GM18526 (cell line): ENCODE measurements around the gene TUBB4A.
A peak's percentile ranks its signal among the peaks of the same experiment; 100 is the strongest.

Experiments used
- POLR2A ChIP-seq: IDR thresholded peaks from 3 replicates; pipeline ENCODE4 v1.6.1; 2011; ENCODE audit not compliant: insufficient read length; ENCODE audit errors: extremely low read depth

The TUBB4A gene

DNA sequence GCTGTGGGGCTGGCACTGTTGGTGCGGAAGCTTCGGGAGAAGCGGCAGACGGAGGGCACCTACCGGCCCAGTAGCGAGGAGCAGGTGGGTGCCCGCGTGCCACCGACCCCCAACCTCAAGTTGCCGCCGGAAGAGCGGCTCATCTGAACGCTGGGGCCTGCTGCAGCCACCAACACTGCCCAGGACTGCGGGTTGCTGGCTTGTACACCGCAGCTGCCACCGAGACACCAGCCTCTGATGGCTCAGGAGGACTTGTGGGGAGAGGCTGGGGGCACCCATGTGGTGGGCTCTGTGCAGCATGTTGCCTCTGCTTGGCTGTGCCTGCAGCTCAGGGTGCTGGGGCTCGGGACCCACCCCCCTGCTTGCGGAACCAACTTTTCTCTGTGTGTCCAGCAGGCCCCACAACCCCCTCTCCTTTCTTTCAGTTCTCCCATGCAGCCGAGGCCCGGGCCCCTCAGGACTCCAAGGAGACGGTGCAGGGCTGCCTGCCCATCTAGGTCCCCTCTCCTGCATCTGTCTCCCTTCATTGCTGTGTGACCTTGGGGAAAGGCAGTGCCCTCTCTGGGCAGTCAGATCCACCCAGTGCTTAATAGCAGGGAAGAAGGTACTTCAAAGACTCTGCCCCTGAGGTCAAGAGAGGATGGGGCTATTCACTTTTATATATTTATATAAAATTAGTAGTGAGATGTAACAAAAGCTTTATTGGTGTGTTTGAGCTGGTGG, 35.4 kb downstream of the TUBB4A start:
- TF ChIP-seq POLR2A: no peak

GRCh38 chr19:6465663-6466062, 36.4 kb downstream of the TUBB4A start:
- TF ChIP-seq POLR2A: no peak

- TF ChIP-seq POLR2A: no peak
These were observed 37.1 kb downstream of the TUBB4A start for GRCh38 chr19:6465006-6465405.

- TF ChIP-seq POLR2A: peak; percentile 15
These were observed 37.8 kb downstream of the TUBB4A start, which contains the start of gene CRB3 for GRCh38 chr19:6464070-6464873. CRB3 (plus strand) TSS chr19:6464271; CDS start chr19:6464702, 431 bp downstream.

DNA sequence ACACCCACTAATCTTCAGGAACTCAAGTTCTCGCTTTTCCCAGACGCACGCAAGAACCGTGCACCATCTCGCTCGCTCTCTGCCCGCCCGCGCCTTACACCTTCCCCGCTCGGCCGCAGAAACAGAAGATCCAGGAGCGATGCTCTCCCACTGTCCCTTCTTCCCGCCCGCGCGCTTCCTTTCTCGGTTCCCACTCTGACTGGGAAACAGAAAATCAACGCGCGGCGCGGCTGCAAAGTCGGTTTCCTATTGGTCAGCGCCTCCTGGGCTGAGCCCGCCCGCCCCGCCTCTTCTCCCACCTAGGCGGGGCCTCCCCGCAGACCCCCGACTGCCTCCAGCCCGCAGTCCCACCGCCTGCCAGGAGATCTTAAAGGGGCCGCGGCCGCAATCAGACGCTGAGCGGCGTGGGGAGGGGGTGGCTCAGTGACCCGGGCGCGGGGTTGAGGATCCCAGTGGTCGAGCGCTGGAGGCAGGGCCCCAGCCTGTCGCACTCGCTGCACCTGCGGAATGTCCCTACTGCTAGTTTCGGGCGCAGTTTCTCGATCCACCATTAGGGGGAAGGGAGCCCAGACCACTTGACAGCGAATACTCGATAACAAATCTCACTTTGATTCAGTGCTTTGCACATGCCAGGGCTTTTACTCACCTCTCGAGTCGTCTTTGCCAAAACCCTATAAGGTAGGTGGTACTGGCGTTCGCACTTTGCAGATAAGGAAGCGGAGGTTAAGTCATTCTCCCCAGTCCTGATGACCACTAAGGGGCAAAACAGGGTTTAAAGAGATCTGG, 41.8 kb downstream of the TUBB4A start:
- TF ChIP-seq POLR2A: peak; percentile 52

- TF ChIP-seq POLR2A: peak; percentile 25
These were observed 42.6 kb downstream of the TUBB4A start, which contains the start of gene SLC25A23 for GRCh38 chr19:6459262-6460098. SLC25A23 (minus strand) TSS chr19:6459792; CDS start chr19:6459628, 164 bp downstream.

- TF ChIP-seq POLR2A: no peak
These were observed 43.3 kb downstream of the TUBB4A start for GRCh38 chr19:6458695-6459261.

GRCh38 chr19:6457958-6458694, 44.0 kb downstream of the TUBB4A start:
- peak; percentile 31 for TF ChIP-seq POLR2A

- TF ChIP-seq POLR2A: no peak
These were observed 46.2 kb downstream of the TUBB4A start for GRCh38 chr19:6455924-6456323.

DNA sequence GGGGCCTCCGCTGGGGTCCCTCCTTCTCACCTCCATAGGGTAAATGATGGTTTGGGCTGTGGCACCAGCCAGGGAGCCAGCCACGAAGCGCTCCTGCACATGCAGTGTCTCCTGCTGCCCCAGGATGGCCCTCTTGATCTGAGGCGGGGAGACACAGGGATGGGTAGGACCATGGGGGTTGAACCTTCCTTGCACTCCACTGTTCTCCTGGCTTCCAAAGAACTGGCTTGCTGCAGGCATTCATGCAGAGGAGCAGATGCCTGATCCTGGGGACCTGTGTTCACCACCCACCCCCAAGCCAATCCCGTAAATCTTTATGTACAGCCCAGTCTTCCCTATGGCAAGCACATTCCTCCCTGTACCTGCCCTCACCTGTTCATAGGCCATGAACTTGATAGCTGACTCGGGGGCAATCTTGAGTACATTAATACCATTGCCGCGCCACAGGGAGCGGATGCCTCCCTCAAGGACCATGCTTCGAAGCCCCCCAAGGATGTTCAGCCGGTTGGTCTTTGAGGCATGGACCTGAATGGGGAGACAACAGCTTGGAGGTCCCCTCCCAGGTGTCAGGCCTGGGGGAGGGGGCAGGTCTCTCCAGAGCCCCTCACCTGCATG, 48.1 kb downstream of the TUBB4A start:
- TF ChIP-seq POLR2A: no peak

GRCh38 chr19:6452899-6453298, 49.2 kb downstream of the TUBB4A start:
- no peak for TF ChIP-seq POLR2A

DNA sequence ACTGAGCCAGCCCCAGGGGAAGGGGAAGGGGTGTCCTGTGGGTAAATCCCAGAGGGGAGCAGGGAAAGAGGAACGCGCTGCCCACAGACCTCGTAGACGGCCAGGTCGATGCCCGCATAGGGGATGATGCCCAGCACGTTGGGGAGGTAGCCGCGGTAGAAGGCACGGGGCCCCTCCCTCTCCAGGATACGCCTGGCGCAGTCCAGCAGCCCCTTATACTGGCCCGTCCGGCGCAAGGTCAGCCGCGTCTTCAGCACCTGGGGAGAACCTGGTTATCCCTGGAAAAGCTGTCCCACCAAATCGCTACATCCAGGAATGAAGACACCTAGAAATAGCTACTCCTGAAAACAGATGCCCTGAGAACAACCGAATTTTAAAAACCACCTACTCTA, 49.9 kb downstream of the TUBB4A start:
- TF ChIP-seq POLR2A: no peak

DNA sequence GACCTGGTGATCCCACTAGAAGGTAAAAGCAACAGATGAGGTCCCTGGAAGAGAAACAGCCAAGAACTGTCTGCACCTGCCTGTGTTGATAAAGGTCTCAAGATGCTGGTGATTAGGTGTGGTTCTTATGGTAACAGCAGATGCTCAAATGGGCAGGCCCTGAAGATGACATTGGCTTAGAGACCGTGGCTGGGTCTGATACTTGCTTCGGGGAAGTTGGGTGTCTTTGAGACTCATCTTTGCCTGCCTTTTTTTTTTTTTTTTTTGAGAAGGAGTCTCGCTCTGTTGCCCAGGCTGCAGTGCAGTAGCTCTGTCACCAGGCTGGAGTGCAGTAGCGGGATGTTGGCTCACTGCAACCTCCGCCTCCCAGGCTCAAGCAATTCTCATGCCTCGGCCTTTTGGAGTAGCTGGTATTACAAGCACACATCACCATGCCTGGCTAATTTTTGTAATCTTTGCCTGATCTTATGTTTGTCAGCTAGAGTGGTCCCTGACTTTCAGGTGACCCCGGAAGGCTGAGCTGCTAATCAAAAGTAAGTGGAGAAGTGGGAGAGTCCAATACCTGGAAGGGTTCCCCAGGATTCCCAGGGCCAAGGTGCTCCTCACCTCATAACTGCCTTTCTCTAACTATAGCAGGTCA, 50.4 kb downstream of the TUBB4A start:
- no peak for TF ChIP-seq POLR2A
